GM06990 (cell line): Measurements from ENCODE around the gene PLEKHA6.

Experiments used
- DNase-seq: peaks from one replicate; pipeline ENCODE4 v3.0.0-alpha.2; 2011; ENCODE audit not compliant: insufficient read length; ENCODE audit errors: extremely low read depth
- H3K27me3 ChIP-seq: replicated peaks from 2 replicates; pipeline ENCODE4 v1.6.0; 2011; ENCODE audit warnings: low read length; ENCODE audit not compliant: control insufficient read depth, insufficient read depth
- H3K36me3 ChIP-seq: 2 replicates; pipeline ENCODE4 v1.5.1; 2011; ENCODE audit warnings: low read length; ENCODE audit not compliant: control insufficient read depth, insufficient read depth
- H3K4me3 ChIP-seq: replicated peaks from 2 replicates; pipeline ENCODE4 v1.5.1; 2011; ENCODE audit warnings: low read depth, mild to moderate bottlenecking, control low read depth, low read length
- CTCF ChIP-seq: IDR thresholded peaks from 2 replicates; pipeline ENCODE4 v1.5.1; 2011; ENCODE audit warnings: low read length, control low read depth, mild to moderate bottlenecking, inconsistent platforms; ENCODE audit not compliant: insufficient read depth, poor library complexity, severe bottlenecking

Gene PLEKHA6

DNA sequence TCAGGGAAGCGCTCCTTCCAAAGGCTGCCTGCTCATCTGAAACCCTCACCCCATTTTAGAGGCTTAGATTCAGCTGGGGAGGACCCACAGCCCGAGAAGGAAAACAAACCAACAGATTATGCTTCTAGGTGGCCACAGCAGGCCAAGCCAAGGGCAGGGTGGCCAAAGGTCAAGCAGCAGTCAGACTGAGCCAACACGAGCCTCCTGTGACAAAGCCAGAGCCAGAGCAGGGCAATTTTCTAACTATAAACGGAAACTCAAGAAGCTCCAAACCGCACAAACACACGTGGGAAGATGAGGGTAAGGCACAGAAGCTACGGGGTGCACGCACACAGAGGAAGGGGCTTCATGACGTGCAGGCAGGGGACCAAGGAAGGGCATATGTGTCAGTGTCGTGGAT lies 64.1 kb downstream of the PLEKHA6 start:
- no peak for TF ChIP-seq CTCF
- H3K36me3 ChIP-seq = no peaks in the 10 kb centered on the region

GRCh38 chr1:204294357-204294756 lies 65.4 kb downstream of the PLEKHA6 start:
- TF ChIP-seq CTCF = no peak
- H3K27me3 ChIP-seq = peaks cover 4% of the 10 kb centered on the region; the same call in 1 of the 2 replicates
- H3K4me3 ChIP-seq = no peak overlapping the region
- H3K36me3 ChIP-seq = no peaks in the 10 kb centered on the region
- no peak for DNase-seq

More for the DNA sequence above, 64.1 kb downstream of the PLEKHA6 start:
- Histone ChIP-seq H3K4me3 (no peak overlapping the region), H3K27me3 (peaks cover 6% of the 10 kb centered on the region)
- no peak for DNase-seq

DNA sequence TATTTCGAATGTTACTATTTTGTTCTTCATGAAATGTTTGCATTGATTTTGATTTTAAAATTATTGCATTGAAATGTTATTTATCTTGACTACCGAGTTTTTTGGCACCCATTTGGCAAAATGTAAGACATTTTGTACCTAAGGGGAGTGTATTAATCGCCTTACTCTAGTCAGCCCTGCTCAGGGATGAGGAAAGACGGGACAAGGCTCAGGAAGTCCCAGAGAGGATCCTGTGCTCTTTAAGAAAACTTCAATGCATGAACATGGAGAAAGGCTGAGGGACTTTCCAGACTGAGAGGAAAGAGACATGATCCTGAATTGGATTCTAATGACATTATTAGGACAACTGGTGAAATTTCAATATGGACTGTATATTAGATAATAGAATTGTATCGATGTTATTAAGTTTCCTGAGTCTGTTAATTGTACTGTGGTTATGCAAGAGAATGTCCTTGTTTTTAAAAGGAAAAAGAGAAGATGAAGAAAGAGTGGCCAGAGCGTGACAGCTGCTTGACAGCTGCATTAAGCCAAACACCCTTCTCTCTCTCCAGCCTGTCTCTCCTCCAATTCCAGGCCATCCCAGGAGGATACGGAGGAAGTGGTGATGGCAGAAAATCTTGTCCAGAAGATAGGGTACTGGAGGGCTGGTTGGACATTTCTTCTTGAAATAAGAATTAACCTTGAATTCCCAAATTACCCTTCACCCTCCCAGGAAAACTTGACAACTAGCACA lies 66.0 kb downstream of the PLEKHA6 start:
- DNase-seq = no peak
- no peaks in the 10 kb centered on the region for H3K36me3 ChIP-seq
- TF ChIP-seq CTCF = no peak
- H3K4me3 ChIP-seq = no peak overlapping the region
- peaks cover 4% of the 10 kb centered on the region; the same call in 1 of the 2 replicates for H3K27me3 ChIP-seq

DNA sequence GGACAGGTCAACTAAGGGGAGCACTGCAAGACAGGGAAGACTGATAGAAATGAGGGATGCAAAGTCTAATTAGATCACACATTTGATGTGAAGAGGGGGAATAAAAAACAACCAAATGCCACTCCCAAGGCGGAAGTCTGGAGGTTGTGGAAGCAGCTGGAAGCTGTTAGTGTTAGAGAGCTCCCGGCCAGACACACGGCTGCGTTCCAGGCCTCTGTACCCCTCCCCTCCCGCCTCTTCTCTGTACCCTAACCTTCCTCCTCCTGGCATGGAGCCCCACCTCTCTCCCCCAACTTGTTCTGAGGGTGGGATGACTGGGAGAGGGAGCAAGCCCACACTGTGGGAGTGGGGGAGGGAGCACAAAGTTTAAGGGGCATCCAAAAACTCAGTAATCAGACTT lies 67.0 kb downstream of the PLEKHA6 start:
- no peak overlapping the region for H3K4me3 ChIP-seq
- no peak for TF ChIP-seq CTCF
- DNase-seq = no peak
- H3K27me3 ChIP-seq = peaks cover 4% of the 10 kb centered on the region; the same call in 1 of the 2 replicates
- H3K36me3 ChIP-seq = no peaks in the 10 kb centered on the region

- Histone ChIP-seq H3K4me3 (no peak overlapping the region), H3K36me3 (no peaks in the 10 kb centered on the region), H3K27me3 (peaks cover 2% of the 10 kb centered on the region; the same call in 1 of the 2 replicates)
- no peak for DNase-seq
- no peak for TF ChIP-seq CTCF
Observed at GRCh38 chr1:204289280-204289679, 70.4 kb downstream of the PLEKHA6 start.

- H3K4me3 ChIP-seq = no peak overlapping the region
- peaks cover 2% of the 10 kb centered on the region; the same call in 1 of the 2 replicates for H3K27me3 ChIP-seq
- H3K36me3 ChIP-seq = no peaks in the 10 kb centered on the region
- DNase-seq = no peak
- TF ChIP-seq CTCF = no peak
Observed at GRCh38 chr1:204288021-204288588, 71.6 kb downstream of the PLEKHA6 start.
